Measurements from ENCODE around the gene SPINT2.
A peak's percentile ranks its signal among the peaks of the same experiment; 100 is the strongest.

The SPINT2 gene

DNA sequence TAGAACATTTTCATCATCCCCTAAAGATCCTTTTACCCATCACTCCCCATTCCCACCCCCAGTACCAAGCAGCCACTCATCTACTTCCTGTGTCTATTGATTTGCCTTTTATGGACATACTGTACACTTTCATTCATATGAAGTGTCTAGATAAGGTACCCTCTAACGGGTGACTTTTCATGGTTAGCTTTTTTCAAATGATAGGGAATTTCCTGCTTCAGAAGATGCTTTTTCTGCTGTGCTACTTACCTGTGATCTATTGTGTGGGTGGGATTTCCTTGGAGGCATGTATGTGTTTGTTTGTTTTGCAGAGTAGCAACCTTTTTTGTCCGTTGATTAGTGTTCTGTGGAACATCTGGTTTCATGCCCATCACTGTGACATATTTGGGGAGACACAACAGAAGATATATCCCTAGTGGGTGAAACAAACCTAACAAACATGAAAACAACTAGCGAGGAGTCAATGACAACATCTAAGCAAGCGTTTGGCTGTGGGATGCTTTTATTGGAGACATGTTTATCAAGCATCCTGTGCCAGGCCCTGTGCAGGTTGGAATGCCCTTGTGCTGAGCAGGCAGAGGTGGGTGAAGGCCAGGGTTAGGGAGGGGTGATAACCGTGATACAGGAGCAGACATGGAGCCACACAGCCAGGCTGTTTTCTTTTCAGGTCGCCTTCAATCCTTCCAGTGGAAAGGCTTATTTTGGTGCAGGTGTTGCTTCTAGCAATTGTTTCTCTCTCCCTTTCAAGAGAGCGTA lies 17.6 kb downstream of the SPINT2 start:
- ChIA-PET POLR2A (no interaction called here), CTCF (interaction anchor here (0.8 to 1.9 kb wide), 2 partner anchors 16 kb away, joined by 4 to 6 read pairs; no protein-coding TSS in a partner anchor)
- TF ChIP-seq, protein P1, sequence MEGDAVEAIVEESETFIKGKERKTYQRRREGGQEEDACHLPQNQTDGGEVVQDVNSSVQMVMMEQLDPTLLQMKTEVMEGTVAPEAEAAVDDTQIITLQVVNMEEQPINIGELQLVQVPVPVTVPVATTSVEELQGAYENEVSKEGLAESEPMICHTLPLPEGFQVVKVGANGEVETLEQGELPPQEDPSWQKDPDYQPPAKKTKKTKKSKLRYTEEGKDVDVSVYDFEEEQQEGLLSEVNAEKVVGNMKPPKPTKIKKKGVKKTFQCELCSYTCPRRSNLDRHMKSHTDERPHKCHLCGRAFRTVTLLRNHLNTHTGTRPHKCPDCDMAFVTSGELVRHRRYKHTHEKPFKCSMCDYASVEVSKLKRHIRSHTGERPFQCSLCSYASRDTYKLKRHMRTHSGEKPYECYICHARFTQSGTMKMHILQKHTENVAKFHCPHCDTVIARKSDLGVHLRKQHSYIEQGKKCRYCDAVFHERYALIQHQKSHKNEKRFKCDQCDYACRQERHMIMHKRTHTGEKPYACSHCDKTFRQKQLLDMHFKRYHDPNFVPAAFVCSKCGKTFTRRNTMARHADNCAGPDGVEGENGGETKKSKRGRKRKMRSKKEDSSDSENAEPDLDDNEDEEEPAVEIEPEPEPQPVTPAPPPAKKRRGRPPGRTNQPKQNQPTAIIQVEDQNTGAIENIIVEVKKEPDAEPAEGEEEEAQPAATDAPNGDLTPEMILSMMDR (IDR thresholded peaks at IDR 0.05; ENCODE audit: control extremely low read depth, extremely low read depth, low read depth, missing control alignments): no peak
- no peak for DNase-seq (ENCODE audit: extremely low spot score)

DNA sequence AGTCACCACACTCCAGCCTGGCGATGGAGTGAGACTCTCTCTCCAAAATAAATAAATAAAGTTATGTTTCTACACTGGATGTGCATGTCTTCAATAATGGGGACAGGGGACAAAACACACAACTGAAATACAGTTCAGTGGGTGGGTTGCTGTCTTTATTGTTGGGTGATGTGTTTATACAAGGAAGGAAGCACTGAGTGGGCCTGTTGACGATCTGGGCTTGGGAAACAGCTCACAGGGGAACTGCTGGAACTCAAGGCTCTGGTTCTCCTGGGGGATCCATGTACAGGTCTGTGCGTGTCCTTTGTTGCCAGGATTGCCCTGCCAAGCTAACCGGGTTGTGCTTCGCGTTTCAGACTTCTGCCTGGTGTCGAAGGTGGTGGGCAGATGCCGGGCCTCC lies 18.9 kb downstream of the SPINT2 start:
- ChIA-PET POLR2A (interaction anchor here (0.6 kb wide), 2 partner anchors 49 to 288 kb away, joined by 3 to 6 read pairs; no protein-coding TSS in a partner anchor), CTCF (interaction anchor here (1.9 kb wide), 1 partner anchor 17 kb away, joined by 6 read pairs; no protein-coding TSS in a partner anchor)
- TF ChIP-seq, protein P1 (IDR thresholded peaks at IDR 0.05; ENCODE audit: control extremely low read depth, extremely low read depth, low read depth, missing control alignments): no peak
- DNase-seq (ENCODE audit: extremely low spot score): no peak

DNA sequence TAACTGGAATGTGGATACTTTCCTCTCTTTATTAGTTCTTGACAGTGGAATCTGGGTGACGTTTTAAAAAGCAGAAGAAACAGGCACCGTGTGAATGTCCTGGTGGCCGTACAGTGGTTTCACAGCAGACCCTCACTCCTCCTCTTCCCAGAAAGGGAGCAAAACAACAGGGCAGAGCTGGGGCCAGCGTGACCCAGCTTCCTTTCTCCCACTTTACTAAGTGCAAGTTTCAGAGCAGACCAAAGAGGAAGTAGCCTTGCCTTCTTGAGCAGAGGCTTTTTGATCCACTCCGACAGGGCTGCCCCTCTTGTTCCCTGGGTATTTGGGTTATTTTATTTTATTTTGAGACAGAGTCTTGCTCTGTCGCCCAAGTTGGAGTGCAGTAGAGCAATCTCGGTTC lies 20.0 kb downstream of the SPINT2 start:
- peak; percentile 65 for DNase-seq (ENCODE audit: extremely low spot score)
- TF ChIP-seq, protein P1 (IDR thresholded peaks at IDR 0.05; ENCODE audit: control extremely low read depth, extremely low read depth, low read depth, missing control alignments): no peak
- POLR2A ChIA-PET: no interaction called here
- CTCF ChIA-PET: interaction anchor here (1.0 to 1.4 kb wide), 3 partner anchors 14 to 118 kb away, joined by 3 to 5 read pairs (median 4); partner anchors contain the start of gene FAM98C

DNA sequence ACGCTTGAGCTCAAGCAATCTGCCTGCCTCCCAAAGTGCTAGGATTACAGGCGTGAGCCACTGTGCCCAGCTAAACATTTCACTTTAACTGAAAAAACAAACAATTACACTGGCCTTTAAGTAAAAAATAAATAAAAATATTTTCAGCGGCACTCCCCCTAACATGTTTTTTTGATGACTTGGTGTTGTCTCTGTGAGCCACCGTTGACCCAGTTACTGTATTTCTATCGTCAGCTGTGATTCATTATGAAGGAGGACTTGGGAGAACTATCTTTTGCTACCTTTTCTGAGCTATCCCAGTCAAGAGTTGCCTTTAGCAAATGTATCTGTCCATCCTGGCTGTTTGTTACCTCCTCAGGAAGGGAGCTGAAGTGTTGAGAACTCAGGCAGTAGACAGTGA lies 21.2 kb downstream of the SPINT2 start:
- CTCF ChIA-PET: interaction anchor here (1.2 to 1.5 kb wide), 3 partner anchors 13 to 117 kb away, joined by 3 to 5 read pairs (median 4); partner anchors contain the start of gene FAM98C
- TF ChIP-seq, protein P1 (IDR thresholded peaks at IDR 0.05; ENCODE audit: control extremely low read depth, extremely low read depth, low read depth, missing control alignments): no peak
- no peak for DNase-seq (ENCODE audit: extremely low spot score)
- POLR2A ChIA-PET: no interaction called here

DNA sequence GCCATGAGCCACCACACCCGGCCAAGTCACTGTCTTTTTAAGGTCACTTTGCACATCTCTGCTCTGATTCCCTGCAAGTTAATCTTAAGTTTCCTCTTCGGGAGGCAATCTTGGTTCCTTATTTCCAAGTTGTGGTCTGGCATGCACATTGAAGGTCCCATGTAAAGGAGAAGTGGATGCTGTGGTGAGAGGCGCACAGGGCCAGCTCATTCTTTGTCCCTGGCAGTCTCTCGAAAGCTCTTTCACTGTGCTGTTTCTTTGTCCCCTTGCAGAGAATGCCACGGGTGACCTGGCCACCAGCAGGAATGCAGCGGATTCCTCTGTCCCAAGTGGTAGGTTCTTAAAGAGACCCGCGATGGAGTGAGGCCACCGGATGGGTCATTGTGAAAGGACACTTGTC lies 23.2 kb downstream of the SPINT2 start:
- POLR2A ChIA-PET: no interaction called here
- TF ChIP-seq, protein P1 (IDR thresholded peaks at IDR 0.05; ENCODE audit: control extremely low read depth, extremely low read depth, low read depth, missing control alignments): no peak
- no peak for DNase-seq (ENCODE audit: extremely low spot score)
- CTCF ChIA-PET: no interaction called here

DNA sequence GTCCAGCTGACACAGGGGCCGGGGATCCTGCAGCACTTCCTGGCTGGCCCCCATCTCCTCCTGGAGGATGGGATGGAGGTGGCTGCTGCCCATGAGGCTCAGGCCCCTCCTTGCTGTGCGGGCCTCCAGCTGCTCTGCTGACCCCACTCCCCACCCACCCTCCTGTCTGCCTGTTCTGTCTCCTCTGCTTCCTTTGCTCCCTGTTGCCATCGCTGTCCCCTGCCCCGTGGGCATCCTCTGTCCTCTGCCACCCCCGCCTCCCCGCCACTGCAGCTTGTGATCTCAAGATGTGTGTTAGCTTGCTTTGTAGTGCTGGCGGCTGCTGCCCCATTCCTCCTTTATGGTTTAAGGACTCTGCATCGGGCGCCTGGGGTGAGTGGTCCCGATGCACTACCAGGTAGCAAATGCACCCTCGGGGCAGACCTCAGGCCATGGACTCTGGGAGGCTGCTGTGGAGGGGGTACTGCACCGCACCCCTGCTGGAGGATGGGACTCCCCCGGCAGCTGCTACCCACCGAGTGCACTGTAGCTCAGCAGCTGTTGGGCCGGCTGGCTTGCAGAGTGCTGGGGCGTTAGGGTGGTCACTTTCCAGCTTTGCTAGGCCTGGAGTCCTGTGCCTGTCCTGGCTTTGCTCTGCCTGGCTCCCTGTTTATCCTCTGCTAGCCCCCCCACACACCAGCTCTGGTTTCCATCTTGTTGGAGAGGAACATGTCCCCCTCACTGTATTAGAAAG lies 23.9 kb downstream of the SPINT2 start:
- TF ChIP-seq, protein P1 (IDR thresholded peaks at IDR 0.05; ENCODE audit: control extremely low read depth, extremely low read depth, low read depth, missing control alignments): no peak
- no peak for DNase-seq (ENCODE audit: extremely low spot score)
- CTCF ChIA-PET: no interaction called here
- POLR2A ChIA-PET: interaction anchor here (0.5 to 0.6 kb wide), 2 partner anchors 23 to 47 kb away, joined by 3 to 7 read pairs; partner anchors contain the start of gene CATSPERG
